K562 (cell line): Measurements from ENCODE around the gene LMO7. TPM values are rescaled to one million over a fixed set of nuclear protein-coding genes. Genes with fewer than 3 reads are reported as not detected.

ENCODE experiments used
- ATAC-seq: fragments of 200-7000 bp; cut with Tn5 transposase; 3 replicates; pipeline ENCODE4 v1.9.1; 2020; ENCODE audit warnings: moderate library complexity
- BruUV-seq: library from RNA; stranded (reverse); fragments of 400-500 nt; replicated peaks from 2 replicates; lab custom pipeline; 2021; lab: Mats Ljungman, UMichigan
- CTCF ChIA-PET: fragments of 300-600 bp; formaldehyde crosslinking; extraction: SDS; loops from one replicate; lab custom pipeline; 2021; ENCODE audit warnings: low intra/inter-chr PET ratio; lab: Yijun Ruan, JAX
- POLR2A ChIA-PET: fragments of 300-600, 350-650 bp; sonication (Branson Sonifier 250); formaldehyde crosslinking; extraction: SDS; loops from one replicate; lab custom pipeline; 2021; ENCODE audit warnings: antibody characterized with exemption, inconsistent platforms; lab: Yijun Ruan, JAX
- DNase-seq, 4 experiments: peaks; one replicate each; pipeline versions ENCODE4 v3.0.0 to v3.0.0-alpha.2; 2011 to 2018; ENCODE audit warnings: low spot score in 3 of 4, mixed read lengths in 3 of 4; ENCODE audit errors: extremely low read depth in 1 of 4
- FAIRE-seq: peaks from 2 replicates; lab custom pipeline; 2011; peaks lifted over from hg19 to GRCh38; lab: Jason Lieb, UNC
- H2AFZ ChIP-seq: 2 replicates; pipeline ENCODE4 v1.6.0; 2011; ENCODE audit warnings: low read depth, low read length, control low read depth, inconsistent platforms
- H3K27ac ChIP-seq: fragments of 200-600 bp; 3 replicates; pipeline ENCODE4 v1.8.0; 2011; ENCODE audit warnings: low read depth, mild to moderate bottlenecking, control low read depth, inconsistent platforms, low read length, moderate library complexity, mixed read lengths; ENCODE audit errors: extremely low read depth
- H3K27me3 ChIP-seq, 2 experiments: fragments of 300-600 bp in 1 of 2; 2 replicates in 1 of 2; 3 replicates in 1 of 2; pipeline versions ENCODE4 v1.6.0 to v1.8.0; 2011; ENCODE audit warnings: inconsistent platforms in 2 of 2, low read length in 2 of 2, mild to moderate bottlenecking in 1 of 2, mixed read lengths in 1 of 2, moderate library complexity in 1 of 2; ENCODE audit not compliant: control insufficient read depth in 2 of 2, insufficient read depth in 2 of 2
- H3K36me3 ChIP-seq: fragments of 300-600 bp; 3 replicates; pipeline ENCODE4 v1.8.0; 2011; ENCODE audit warnings: mild to moderate bottlenecking, low read length, inconsistent platforms; ENCODE audit not compliant: control insufficient read depth, insufficient read depth
- H3K4me1 ChIP-seq, 2 experiments: fragments of 200-600 bp in 1 of 2; replicated peaks in 1 of 2; 2 replicates in 1 of 2; 3 replicates in 1 of 2; pipeline versions ENCODE4 v1.5.1 to v1.8.0; 2011; ENCODE audit warnings: inconsistent platforms in 2 of 2, low read length in 2 of 2, mild to moderate bottlenecking in 1 of 2, mixed read lengths in 1 of 2, moderate library complexity in 1 of 2; ENCODE audit not compliant: control insufficient read depth in 2 of 2, insufficient read depth in 2 of 2
- H3K4me2 ChIP-seq: 2 replicates; pipeline ENCODE4 v1.6.1; 2011; ENCODE audit warnings: low read length, control low read depth, inconsistent platforms, mixed read lengths; ENCODE audit not compliant: insufficient read depth
- H3K4me3 ChIP-seq: fragments of 200-600 bp; sonication (generic), shearing (Covaris generic); 2 replicates; pipeline ENCODE4 v1.5.1; 2016; ENCODE audit warnings: control low read depth, inconsistent platforms
- H3K79me2 ChIP-seq: fragments of 200-600 bp; 3 replicates; pipeline ENCODE4 v1.8.0; 2011; ENCODE audit warnings: low read length, inconsistent platforms; ENCODE audit not compliant: control insufficient read depth, insufficient read depth
- H3K9ac ChIP-seq, 2 experiments: 2 replicates each; pipeline versions ENCODE4 v1.6.0 to v1.6.1; 2011; ENCODE audit warnings: low read depth in 2 of 2, low read length in 2 of 2, control low read depth in 1 of 2, inconsistent platforms in 1 of 2, mild to moderate bottlenecking in 1 of 2, mixed read lengths in 1 of 2; ENCODE audit not compliant: insufficient read depth in 1 of 2
- H3K9me1 ChIP-seq: one replicate; pipeline ENCODE4 v1.6.0; 2011; ENCODE audit warnings: inconsistent platforms, mild to moderate bottlenecking, low read length, moderate library complexity; ENCODE audit not compliant: control insufficient read depth, insufficient read depth
- H3K9me3 ChIP-seq: replicated peaks from 2 replicates; pipeline ENCODE4 v1.5.1; 2011; ENCODE audit warnings: low read depth, low read length, inconsistent platforms; ENCODE audit not compliant: control insufficient read depth, insufficient read depth
- H4K20me1 ChIP-seq: replicated peaks from 2 replicates; pipeline ENCODE4 v1.6.1; 2011; ENCODE audit warnings: low read length, inconsistent platforms, mixed read lengths; ENCODE audit not compliant: control insufficient read depth, insufficient read depth
- CAMTA2 ChIP-seq: fragments of 250-450 bp; sonication (Bioruptor Pico); conservative IDR thresholded peaks from 2 replicates; pipeline ENCODE4 v1.5.1; 2022
- DPF2 ChIP-seq: fragments of 450-650 bp; IDR thresholded peaks from 2 replicates; pipeline ENCODE4 v1.6.1; 2016
- HMG20B ChIP-seq: fragments of 250-450 bp; sonication (Bioruptor Pico); IDR thresholded peaks from 2 replicates; pipeline ENCODE4 v1.5.0; 2021; ENCODE audit warnings: mild to moderate bottlenecking
- HNRNPH1 ChIP-seq: fragments of 200-400 bp; formaldehyde crosslinking; optimal IDR thresholded peaks from 2 replicates; pipeline ENCODE3; 2017; ENCODE audit warnings: low read depth, mild to moderate bottlenecking, low read length, moderate library complexity
- POLR2G ChIP-seq: fragments of 200-400 bp; formaldehyde crosslinking; IDR thresholded peaks from 2 replicates; pipeline ENCODE4 v1.6.1; 2017; ENCODE audit warnings: low read depth, mild to moderate bottlenecking, antibody characterized with exemption, low read length, moderate library complexity
- RBM17 ChIP-seq: fragments of 200-400 bp; formaldehyde crosslinking; IDR thresholded peaks from 2 replicates; pipeline ENCODE4 v1.6.1; 2017; ENCODE audit warnings: low read depth, mild to moderate bottlenecking, low read length, borderline replicate concordance
- SMARCA4 ChIP-seq: fragments of 450-650 bp; IDR thresholded peaks from 2 replicates; pipeline ENCODE4 v1.6.1; 2016
- SPI1 ChIP-seq: IDR thresholded peaks from 2 replicates; pipeline ENCODE4 v1.6.1; 2011; ENCODE audit warnings: low read depth, low read length, control low read depth, borderline replicate concordance
- TAF7 ChIP-seq: fragments of 450-650 bp; IDR thresholded peaks from 2 replicates; pipeline ENCODE4 v1.6.1; 2016; ENCODE audit warnings: missing genetic modification characterization, missing compliant biosample characterization
- ZBED1 ChIP-seq: IDR thresholded peaks from 2 replicates; pipeline ENCODE4 v1.6.1; 2014
- ZNF253 ChIP-seq: fragments of 250-450 bp; sonication (Bioruptor Pico); conservative IDR thresholded peaks from 2 replicates; pipeline ENCODE4 v1.6.1; 2021; ENCODE audit warnings: mild to moderate bottlenecking
- ZNF586 ChIP-seq: fragments of 450-650 bp; formaldehyde crosslinking; conservative IDR thresholded peaks from 2 replicates; pipeline ENCODE4 v1.4.0; 2020; ENCODE audit warnings: mild to moderate bottlenecking, moderate library complexity
- ZSCAN29 ChIP-seq: fragments of 450-650 bp; IDR thresholded peaks from 2 replicates; pipeline ENCODE4 v1.6.1; 2017
- ZZZ3 ChIP-seq: fragments of 450-650 bp; IDR thresholded peaks from 2 replicates; pipeline ENCODE4 v1.6.1; 2016; ENCODE audit warnings: antibody characterized with exemption, mild to moderate bottlenecking, moderate library complexity
- WGBS: fragments of 100-300 bp; shearing (Covaris generic); methylation state at CpG from one replicate; pipeline ENCODE4 v1.1.6; 2016; ENCODE audit warnings: low coverage, mixed read lengths; ENCODE audit not compliant: insufficient coverage; ENCODE audit errors: missing lambda C conversion rate; 5-methylcytosine and 5-hydroxymethylcytosine counted together
- in situ Hi-C: fragments of 300-500 bp; cut with MboI; formaldehyde crosslinking; loops from 4 replicates; pipeline ENCODE4 v1.15.0; 2018; ENCODE audit warnings: inconsistent platforms, mixed read lengths
- intact Hi-C: fragments of 100-400 bp; cut with micrococcal nuclease; formaldehyde crosslinking; loops from 2 replicates; pipeline ENCODE4 v1.14.2; 2022
- polyA plus RNA-seq, 8 experiments: library from polyadenylated mRNA; depleted of rRNA in 4 of 8; stranded (reverse) in 5 of 8; unstranded in 3 of 8; fragments of >200 nt; fragmentation: Nextera tagmentation in 2 of 8; fragmentation: Illumina TruSeq in 1 of 8; extraction: Ambion mirVana in 2 of 8; extraction: Trizol in 1 of 8; gene quantifications; 2 replicates each; pipeline versions ENCODE4 v1.2.1 to v1.2.3, GENCODE V29; 2011 to 2014; ENCODE audit warnings: inconsistent platforms in 1 of 8, missing spikeins in 1 of 8
- total RNA-seq, 7 experiments: library from RNA; depleted of rRNA in 6 of 7; stranded (reverse); fragments of >200 nt in 6 of 7; fragmentation: Illumina TruSeq in 2 of 7; extraction: Trizol in 2 of 7; gene quantifications; 2 replicates each; pipeline versions ENCODE4 v1.2.1 to v1.2.3, GENCODE V29; 2011 to 2021; ENCODE audit warnings: low replicate concordance in 1 of 7
- TF ChIP-seq, protein P1 (sequence below): fragments of 450-650 bp; IDR thresholded peaks from 2 replicates; pipeline ENCODE4 v1.6.1; 2017; ENCODE audit warnings: mild to moderate bottlenecking, moderate library complexity
- TF ChIP-seq, protein P2 (sequence below): fragments of 250-450 bp; sonication (Bioruptor Pico); IDR thresholded peaks from 2 replicates; pipeline ENCODE4 v1.4.0; 2020
- TF ChIP-seq, protein P3 (sequence below), 2 experiments: fragments of 450-650 bp in 1 of 2; sonication (generic) in 1 of 2; formaldehyde crosslinking; conservative IDR thresholded peaks; 2 replicates each; pipeline versions ENCODE4 v1.4.0 to v1.8.1; 2020 to 2022; ENCODE audit warnings: mild to moderate bottlenecking in 1 of 2, missing genetic modification reagents in 1 of 2
- TF ChIP-seq, protein P4 (sequence below): fragments of 450-650 bp; IDR thresholded peaks from 2 replicates; pipeline ENCODE4 v1.6.1; 2018; ENCODE audit warnings: mild to moderate bottlenecking, low read depth; ENCODE audit not compliant: partially characterized antibody
- TF ChIP-seq, protein P5 (sequence below): fragments of 450-650 bp; formaldehyde crosslinking; IDR thresholded peaks from 2 replicates; pipeline ENCODE4 v1.4.0; 2020; ENCODE audit warnings: mild to moderate bottlenecking, mixed read lengths

LMO7 gene
- total and polyA plus RNA-seq, 9 of the 15 experiments (the other 6 are each of a cell fraction or from before 2014, with no cell fraction given), result 0.42 to 4.3 (median 1.7) TPM

DNA sequence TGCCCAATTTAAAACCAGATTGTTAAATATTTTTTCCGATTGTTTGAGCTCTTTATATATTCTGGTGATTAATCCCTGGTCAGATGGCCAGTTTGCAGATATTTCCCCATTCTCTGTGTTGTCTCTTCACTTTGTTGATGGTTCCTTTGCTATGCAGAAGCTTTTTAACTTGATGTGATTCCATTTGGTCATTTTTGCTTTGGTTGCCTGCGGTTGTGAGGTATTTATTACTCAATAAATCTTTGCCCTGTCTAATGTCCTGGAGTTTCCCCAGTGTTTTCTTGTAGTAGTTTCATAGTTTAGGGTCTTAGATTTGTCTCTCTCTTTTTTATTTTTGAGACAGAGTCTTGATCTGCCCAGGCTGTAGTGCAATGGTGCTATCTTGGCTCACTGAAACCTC lies 23.8 kb upstream of the LMO7 start:
- Histone ChIP-seq H3K9me1 (no peaks in the 10 kb centered on the region), H3K9me3 (no peaks in the 10 kb centered on the region), H3K4me1 (no peaks in the 10 kb centered on the region), H3K9ac (no peak overlapping the region), H3K79me2 (no peaks in the 10 kb centered on the region), H3K4me3 (no peak overlapping the region), H4K20me1 (no peaks in the 10 kb centered on the region), H3K36me3 (no peaks in the 10 kb centered on the region), H2AFZ (no peak overlapping the region), H3K4me2 (no peak overlapping the region), H3K27ac (no peak overlapping the region), H3K27me3 (no peaks in the 10 kb centered on the region)
- BruUV-seq, result no TSS peak
- ChIA-PET POLR2A (no interaction called here), CTCF (no interaction called here)
- 73% methylated on average over 2 of the region's 2 CpGs for WGBS
- in situ Hi-C loops (no loop called here), intact Hi-C loops (no loop called here)
- TF ChIP-seq DPF2 (no peak), ZBED1 (no peak), ZSCAN29 (no peak), ZZZ3 (no peak), CAMTA2 (no peak), HMG20B (CRISPR knock-in tag) (no peak), HNRNPH1 (no peak), ZNF253 (CRISPR knock-in tag) (no peak), SMARCA4 (no peak), TAF7 (tag) (no peak), RBM17 (no peak), ZNF586 (no peak), POLR2G (no peak), SPI1 (no peak)
- TF ChIP-seq, protein P1, sequence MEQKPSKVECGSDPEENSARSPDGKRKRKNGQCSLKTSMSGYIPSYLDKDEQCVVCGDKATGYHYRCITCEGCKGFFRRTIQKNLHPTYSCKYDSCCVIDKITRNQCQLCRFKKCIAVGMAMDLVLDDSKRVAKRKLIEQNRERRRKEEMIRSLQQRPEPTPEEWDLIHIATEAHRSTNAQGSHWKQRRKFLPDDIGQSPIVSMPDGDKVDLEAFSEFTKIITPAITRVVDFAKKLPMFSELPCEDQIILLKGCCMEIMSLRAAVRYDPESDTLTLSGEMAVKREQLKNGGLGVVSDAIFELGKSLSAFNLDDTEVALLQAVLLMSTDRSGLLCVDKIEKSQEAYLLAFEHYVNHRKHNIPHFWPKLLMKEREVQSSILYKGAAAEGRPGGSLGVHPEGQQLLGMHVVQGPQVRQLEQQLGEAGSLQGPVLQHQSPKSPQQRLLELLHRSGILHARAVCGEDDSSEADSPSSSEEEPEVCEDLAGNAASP, result no peak
- TF ChIP-seq, protein P2, sequence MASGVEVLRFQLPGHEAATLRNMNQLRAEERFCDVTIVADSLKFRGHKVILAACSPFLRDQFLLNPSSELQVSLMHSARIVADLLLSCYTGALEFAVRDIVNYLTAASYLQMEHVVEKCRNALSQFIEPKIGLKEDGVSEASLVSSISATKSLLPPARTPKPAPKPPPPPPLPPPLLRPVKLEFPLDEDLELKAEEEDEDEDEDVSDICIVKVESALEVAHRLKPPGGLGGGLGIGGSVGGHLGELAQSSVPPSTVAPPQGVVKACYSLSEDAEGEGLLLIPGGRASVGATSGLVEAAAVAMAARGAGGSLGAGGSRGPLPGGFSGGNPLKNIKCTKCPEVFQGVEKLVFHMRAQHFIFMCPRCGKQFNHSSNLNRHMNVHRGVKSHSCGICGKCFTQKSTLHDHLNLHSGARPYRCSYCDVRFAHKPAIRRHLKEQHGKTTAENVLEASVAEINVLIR (CRISPR knock-in tag), result no peak
- TF ChIP-seq, protein P3, sequence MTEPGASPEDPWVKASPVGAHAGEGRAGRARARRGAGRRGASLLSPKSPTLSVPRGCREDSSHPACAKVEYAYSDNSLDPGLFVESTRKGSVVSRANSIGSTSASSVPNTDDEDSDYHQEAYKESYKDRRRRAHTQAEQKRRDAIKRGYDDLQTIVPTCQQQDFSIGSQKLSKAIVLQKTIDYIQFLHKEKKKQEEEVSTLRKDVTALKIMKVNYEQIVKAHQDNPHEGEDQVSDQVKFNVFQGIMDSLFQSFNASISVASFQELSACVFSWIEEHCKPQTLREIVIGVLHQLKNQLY (CRISPR knock-in tag; conservative IDR thresholded peaks at IDR 0.05), result no peak
- TF ChIP-seq, protein P4, sequence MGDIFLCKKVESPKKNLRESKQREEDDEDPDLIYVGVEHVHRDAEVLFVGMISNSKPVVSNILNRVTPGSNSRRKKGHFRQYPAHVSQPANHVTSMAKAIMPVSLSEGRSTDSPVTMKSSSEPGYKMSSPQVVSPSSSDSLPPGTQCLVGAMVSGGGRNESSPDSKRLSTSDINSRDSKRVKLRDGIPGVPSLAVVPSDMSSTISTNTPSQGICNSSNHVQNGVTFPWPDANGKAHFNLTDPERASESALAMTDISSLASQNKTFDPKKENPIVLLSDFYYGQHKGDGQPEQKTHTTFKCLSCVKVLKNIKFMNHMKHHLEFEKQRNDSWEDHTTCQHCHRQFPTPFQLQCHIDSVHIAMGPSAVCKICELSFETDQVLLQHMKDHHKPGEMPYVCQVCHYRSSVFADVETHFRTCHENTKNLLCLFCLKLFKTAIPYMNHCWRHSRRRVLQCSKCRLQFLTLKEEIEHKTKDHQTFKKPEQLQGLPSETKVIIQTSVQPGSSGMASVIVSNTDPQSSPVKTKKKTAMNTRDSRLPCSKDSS, result no peak
- TF ChIP-seq, protein P5, sequence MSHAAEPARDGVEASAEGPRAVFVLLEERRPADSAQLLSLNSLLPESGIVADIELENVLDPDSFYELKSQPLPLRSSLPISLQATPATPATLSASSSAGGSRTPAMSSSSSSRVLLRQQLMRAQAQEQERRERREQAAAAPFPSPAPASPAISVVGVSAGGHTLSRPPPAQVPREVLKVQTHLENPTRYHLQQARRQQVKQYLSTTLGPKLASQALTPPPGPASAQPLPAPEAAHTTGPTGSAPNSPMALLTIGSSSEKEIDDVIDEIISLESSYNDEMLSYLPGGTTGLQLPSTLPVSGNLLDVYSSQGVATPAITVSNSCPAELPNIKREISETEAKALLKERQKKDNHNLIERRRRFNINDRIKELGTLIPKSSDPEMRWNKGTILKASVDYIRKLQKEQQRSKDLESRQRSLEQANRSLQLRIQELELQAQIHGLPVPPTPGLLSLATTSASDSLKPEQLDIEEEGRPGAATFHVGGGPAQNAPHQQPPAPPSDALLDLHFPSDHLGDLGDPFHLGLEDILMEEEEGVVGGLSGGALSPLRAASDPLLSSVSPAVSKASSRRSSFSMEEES, result no peak
- DNase-seq, result no peak
- FAIRE-seq, result no peak
- no peak for ATAC-seq
